ENCODE data around the gene PPARG. TPM values are rescaled to one million over a fixed set of nuclear protein-coding genes. Genes with fewer than 3 reads are reported as not detected.

The PPARG gene
- total and polyA plus RNA-seq, 2 of the 8 experiments (the other 6 are each of a cell fraction or from before 2014, with no cell fraction given) = 0.06 TPM; not detected in 1

- no peak for TF ChIP-seq CHD7 (IDR thresholded peaks at IDR 0.05; ENCODE audit: insufficient replicate concordance, low read length)
- no peak for TF ChIP-seq BCL11A (IDR thresholded peaks at IDR 0.05; ENCODE audit: low read depth in 2 of 2, low read length in 2 of 2)
- no peak for TF ChIP-seq POLR2AphosphoS5 (IDR thresholded peaks at IDR 0.05; ENCODE audit: low read depth, low read length)
- no peak for TF ChIP-seq SP4 (IDR thresholded peaks at IDR 0.05; ENCODE audit: low read length)
- TF ChIP-seq CTCF (IDR thresholded peaks at IDR 0.05; ENCODE audit: control extremely low read depth in 1 of 3, insufficient read depth in 1 of 3, low read depth in 1 of 3, low read length in 3 of 3) = no peak
- no peak for TF ChIP-seq RAD21 (IDR thresholded peaks at IDR 0.05 in 1 of 2, conservative IDR thresholded peaks at IDR 0.05 in 1 of 2; ENCODE audit: low read depth in 2 of 2, low read length in 2 of 2)
These were observed 156.8 kb downstream of the PPARG start (continued) for GRCh38 chr3:12445523-12446240.
